Measurements from ENCODE around the gene BTG3. TPM values are rescaled to one million over a fixed set of nuclear protein-coding genes. Genes with fewer than 3 reads are reported as not detected.

BTG3 gene
- total RNA-seq, 1 donor from 2014 or later: 23.3 TPM

- Mint-ChIP-seq H3K27me3 (ENCODE audit: unreplicated experiment) (no peaks in the 10 kb centered on the region), H3K4me3 (ENCODE audit: unreplicated experiment) (no peak overlapping the region), H3K27ac (ENCODE audit: unreplicated experiment) (no peak overlapping the region), H3K9me3 (ENCODE audit: unreplicated experiment) (no peaks in the 10 kb centered on the region), H3K4me1 (ENCODE audit: low read depth, unreplicated experiment) (peaks cover 2% of the 10 kb centered on the region), H3K36me3 (ENCODE audit: unreplicated experiment) (no peaks in the 10 kb centered on the region)
- TF ChIP-seq CTCF (IDR thresholded peaks at IDR 0.05; ENCODE audit: partially characterized antibody, unreplicated experiment): no peak
- no peak for DNase-seq
These were observed 37.6 kb downstream of the BTG3 start for GRCh38 chr21:17575076-17575475.

- TF ChIP-seq CTCF (IDR thresholded peaks at IDR 0.05; ENCODE audit: partially characterized antibody, unreplicated experiment): no peak
- no peak for DNase-seq
- H3K27me3 Mint-ChIP-seq (ENCODE audit: unreplicated experiment): no peaks in the 10 kb centered on the region
- H3K9me3 Mint-ChIP-seq (ENCODE audit: unreplicated experiment): no peaks in the 10 kb centered on the region
- peaks cover 6% of the 10 kb centered on the region for H3K4me1 Mint-ChIP-seq (ENCODE audit: low read depth, unreplicated experiment)
- no peaks in the 10 kb centered on the region for H3K36me3 Mint-ChIP-seq (ENCODE audit: unreplicated experiment)
- no peak overlapping the region for H3K27ac Mint-ChIP-seq (ENCODE audit: unreplicated experiment)
- H3K4me3 Mint-ChIP-seq (ENCODE audit: unreplicated experiment): no peak overlapping the region
These were observed 40.3 kb downstream of the BTG3 start for GRCh38 chr21:17572431-17572830.

GRCh38 chr21:17570786-17571185 is 41.9 kb downstream of the BTG3 start:
- no peak for TF ChIP-seq CTCF (IDR thresholded peaks at IDR 0.05; ENCODE audit: partially characterized antibody, unreplicated experiment)
- no peaks in the 10 kb centered on the region for H3K9me3 Mint-ChIP-seq (ENCODE audit: unreplicated experiment)

GRCh38 chr21:17560377-17561025 is 52.2 kb downstream of the BTG3 start:
- no peak for DNase-seq
- Mint-ChIP-seq H3K36me3 (ENCODE audit: unreplicated experiment) (no peaks in the 10 kb centered on the region), H3K27ac (ENCODE audit: unreplicated experiment) (no peak overlapping the region), H3K4me3 (ENCODE audit: unreplicated experiment) (no peak overlapping the region), H3K4me1 (ENCODE audit: low read depth, unreplicated experiment) (peaks cover 4% of the 10 kb centered on the region), H3K27me3 (ENCODE audit: unreplicated experiment) (no peaks in the 10 kb centered on the region), H3K9me3 (ENCODE audit: unreplicated experiment) (no peaks in the 10 kb centered on the region)
- TF ChIP-seq CTCF (IDR thresholded peaks at IDR 0.05; ENCODE audit: partially characterized antibody, unreplicated experiment): no peak

More at GRCh38 chr21:17570786-17571185, 41.9 kb downstream of the BTG3 start:
- no peak for DNase-seq
- Mint-ChIP-seq H3K27ac (ENCODE audit: unreplicated experiment) (no peak overlapping the region), H3K27me3 (ENCODE audit: unreplicated experiment) (no peaks in the 10 kb centered on the region), H3K36me3 (ENCODE audit: unreplicated experiment) (no peaks in the 10 kb centered on the region), H3K4me3 (ENCODE audit: unreplicated experiment) (no peak overlapping the region), H3K4me1 (ENCODE audit: low read depth, unreplicated experiment) (peaks cover 6% of the 10 kb centered on the region)

- H3K4me3 Mint-ChIP-seq (ENCODE audit: unreplicated experiment): no peak overlapping the region
- DNase-seq: no peak
- H3K9me3 Mint-ChIP-seq (ENCODE audit: unreplicated experiment): no peaks in the 10 kb centered on the region
- H3K36me3 Mint-ChIP-seq (ENCODE audit: unreplicated experiment): no peaks in the 10 kb centered on the region
- TF ChIP-seq CTCF (IDR thresholded peaks at IDR 0.05; ENCODE audit: partially characterized antibody, unreplicated experiment): no peak
- H3K27ac Mint-ChIP-seq (ENCODE audit: unreplicated experiment): no peak overlapping the region
- H3K4me1 Mint-ChIP-seq (ENCODE audit: low read depth, unreplicated experiment): peaks cover 9% of the 10 kb centered on the region
- no peaks in the 10 kb centered on the region for H3K27me3 Mint-ChIP-seq (ENCODE audit: unreplicated experiment)
These were observed 57.8 kb downstream of the BTG3 start for GRCh38 chr21:17554679-17555465.

Data from glutamatergic neuron (in vitro differentiated cells).